ENCODE data around the gene PHLPP1.

GRCh38 chr18:62786689-62787088 lies 71.3 kb downstream of the PHLPP1 start:
- TF ChIP-seq POLR2A (IDR thresholded peaks at IDR 0.05) = no peak
- TF ChIP-seq, protein P1, sequence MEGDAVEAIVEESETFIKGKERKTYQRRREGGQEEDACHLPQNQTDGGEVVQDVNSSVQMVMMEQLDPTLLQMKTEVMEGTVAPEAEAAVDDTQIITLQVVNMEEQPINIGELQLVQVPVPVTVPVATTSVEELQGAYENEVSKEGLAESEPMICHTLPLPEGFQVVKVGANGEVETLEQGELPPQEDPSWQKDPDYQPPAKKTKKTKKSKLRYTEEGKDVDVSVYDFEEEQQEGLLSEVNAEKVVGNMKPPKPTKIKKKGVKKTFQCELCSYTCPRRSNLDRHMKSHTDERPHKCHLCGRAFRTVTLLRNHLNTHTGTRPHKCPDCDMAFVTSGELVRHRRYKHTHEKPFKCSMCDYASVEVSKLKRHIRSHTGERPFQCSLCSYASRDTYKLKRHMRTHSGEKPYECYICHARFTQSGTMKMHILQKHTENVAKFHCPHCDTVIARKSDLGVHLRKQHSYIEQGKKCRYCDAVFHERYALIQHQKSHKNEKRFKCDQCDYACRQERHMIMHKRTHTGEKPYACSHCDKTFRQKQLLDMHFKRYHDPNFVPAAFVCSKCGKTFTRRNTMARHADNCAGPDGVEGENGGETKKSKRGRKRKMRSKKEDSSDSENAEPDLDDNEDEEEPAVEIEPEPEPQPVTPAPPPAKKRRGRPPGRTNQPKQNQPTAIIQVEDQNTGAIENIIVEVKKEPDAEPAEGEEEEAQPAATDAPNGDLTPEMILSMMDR (IDR thresholded peaks at IDR 0.05) = no peak
